ENCODE measurements around the gene ASAP3. TPM values are rescaled to one million over a fixed set of nuclear protein-coding genes. Genes with fewer than 3 reads are reported as not detected.

The ASAP3 gene
- total RNA-seq, 6 donors from 2014 or later, result 29.5 to 47.2 (median 41.8) TPM

DNA sequence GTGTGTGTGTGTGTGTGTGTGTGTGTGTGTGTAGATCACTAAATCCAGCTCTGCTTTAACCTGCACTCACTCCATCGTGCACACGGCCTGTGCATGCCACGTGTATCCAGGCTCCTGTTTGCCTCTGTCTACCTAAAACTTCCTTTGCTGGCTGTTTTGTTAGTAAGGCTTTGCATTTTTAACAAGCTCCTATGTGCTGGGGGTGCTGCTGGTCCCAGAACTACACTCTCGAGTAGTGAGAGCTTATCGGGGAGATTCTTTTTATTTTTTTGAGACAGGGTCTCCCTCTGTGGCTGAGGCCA is 58.8 kb downstream of the ASAP3 start:
- Histone ChIP-seq H3K27ac (peak overlapping the region; percentile 71 to 80 (median 77)), H3K4me3 (peak overlapping the region in 3 of 4 donors; percentile 53 to 66 (median 61)), H3K27me3 (peaks cover 0 to 6% (median 0%) of the 10 kb centered on the region in 4 donors), H3K36me3 (peaks cover 0 to 8% (median 0%) of the 10 kb centered on the region in 4 donors), H3K4me1 (peaks cover 28 to 43% (median 37%) of the 10 kb centered on the region in 4 donors), H3K9me3 (no peaks in the 10 kb centered on the region)
- no peak for ATAC-seq (ENCODE audit: low FRiP score in 2 of 2)
- no peak for DNase-seq
- WGBS, 2 donors, result 31 to 34% methylated on average over 5 of the region's 5 CpGs
- no peak for TF ChIP-seq POLR2AphosphoS5 (IDR thresholded peaks at IDR 0.05)
- no peak for TF ChIP-seq POLR2A (IDR thresholded peaks at IDR 0.05)

- Histone ChIP-seq H3K9me3 (no peaks in the 10 kb centered on the region), H3K36me3 (peaks cover 0 to 2% (median 0%) of the 10 kb centered on the region in 4 donors), H3K27ac (peak within 1 kb of the TSS; percentile 71 to 80 (median 77)), H3K4me3 (peak within 1 kb of the TSS; percentile 25 to 66 (median 57)), H3K4me1 (peaks cover 28 to 43% (median 37%) of the 10 kb centered on the region in 4 donors), H3K27me3 (peaks cover 0 to 6% (median 0%) of the 10 kb centered on the region in 4 donors)
- ATAC-seq (ENCODE audit: low FRiP score in 2 of 2) (peak; percentile 55 to 64), DNase-seq (peak; percentile 64 to 90)
- 2% methylated on average over 52 of the region's 84 CpGs; no CpG with 5 or more reads in 1 of the 2 donors for WGBS, 2 donors
- TF ChIP-seq CTCF (IDR thresholded peaks at IDR 0.05) (no peak), EP300 (IDR thresholded peaks at IDR 0.05) (no peak), POLR2AphosphoS5 (IDR thresholded peaks at IDR 0.05) (no peak), POLR2A (IDR thresholded peaks at IDR 0.05) (peak in 1 of 4 donors; percentile 32)
Measured at GRCh38 chr1:23424293-23425192, 59.4 kb downstream of the ASAP3 start, which contains the start of gene TCEA3. Gene TCEA3, minus strand, starts transcription at chr1:23424748. Its CDS starts 115 bp downstream, at chr1:23424633.

GRCh38 chr1:23423415-23424292 is 60.3 kb downstream of the ASAP3 start:
- peak overlapping the region; percentile 25 to 66 (median 57) for H3K4me3 ChIP-seq
- H3K9me3 ChIP-seq, result no peaks in the 10 kb centered on the region
- peak; percentile 38 to 74 for ATAC-seq (ENCODE audit: low FRiP score in 2 of 2)
- peaks cover 28 to 43% (median 37%) of the 10 kb centered on the region in 4 donors for H3K4me1 ChIP-seq
- H3K27ac ChIP-seq, result peak overlapping the region; percentile 71 to 80 (median 77)
- 6 to 14% methylated on average over 5 to 23 of the region's 46 CpGs for WGBS, 2 donors
- peak; percentile 69 to 91 for DNase-seq
- peaks cover 0 to 6% (median 0%) of the 10 kb centered on the region in 4 donors for H3K27me3 ChIP-seq
- no peak for TF ChIP-seq EP300 (IDR thresholded peaks at IDR 0.05)
- no peak for TF ChIP-seq CTCF (IDR thresholded peaks at IDR 0.05)
- no peaks in the 10 kb centered on the region for H3K36me3 ChIP-seq

- WGBS, 2 donors, result 66 to 78% methylated on average over 5 to 6 of the region's 6 CpGs
- Histone ChIP-seq H3K4me1 (peaks cover 28 to 45% (median 37%) of the 10 kb centered on the region in 4 donors), H3K27me3 (peaks cover 0 to 6% (median 0%) of the 10 kb centered on the region in 4 donors), H3K4me3 (peak overlapping the region in 1 of 4 donors; percentile 66), H3K27ac (peak overlapping the region; percentile 71 to 80 (median 77)), H3K9me3 (no peaks in the 10 kb centered on the region), H3K36me3 (no peaks in the 10 kb centered on the region)
- no peak for ATAC-seq (ENCODE audit: low FRiP score in 2 of 2)
- TF ChIP-seq EP300 (IDR thresholded peaks at IDR 0.05), result no peak
- TF ChIP-seq POLR2AphosphoS5 (IDR thresholded peaks at IDR 0.05), result no peak
- TF ChIP-seq CTCF (IDR thresholded peaks at IDR 0.05), result no peak
- TF ChIP-seq POLR2A (IDR thresholded peaks at IDR 0.05), result no peak
- DNase-seq, result no peak
Measured at GRCh38 chr1:23422941-23423340, 61.0 kb downstream of the ASAP3 start.

Data from upper lobe of left lung (tissue), 6 donors.